Breast epithelium (tissue), 3 donors: ENCODE data around the gene DHRS11.

ENCODE experiments used
- POLR2A ChIP-seq: fragments of 450-650 bp; IDR thresholded peaks from one replicate; pipeline ENCODE4 v1.6.1; 2016; ENCODE audit warnings: antibody characterized with exemption, mild to moderate bottlenecking, moderate library complexity
- TF ChIP-seq, protein P1 (sequence below), 3 donors: fragments of 450-650 bp; IDR thresholded peaks; one replicate each; pipeline ENCODE4 v1.5.1; 2016 to 2017; ENCODE audit warnings: antibody characterized with exemption in 3 of 3, mild to moderate bottlenecking in 3 of 3, moderate library complexity in 3 of 3

DNA sequence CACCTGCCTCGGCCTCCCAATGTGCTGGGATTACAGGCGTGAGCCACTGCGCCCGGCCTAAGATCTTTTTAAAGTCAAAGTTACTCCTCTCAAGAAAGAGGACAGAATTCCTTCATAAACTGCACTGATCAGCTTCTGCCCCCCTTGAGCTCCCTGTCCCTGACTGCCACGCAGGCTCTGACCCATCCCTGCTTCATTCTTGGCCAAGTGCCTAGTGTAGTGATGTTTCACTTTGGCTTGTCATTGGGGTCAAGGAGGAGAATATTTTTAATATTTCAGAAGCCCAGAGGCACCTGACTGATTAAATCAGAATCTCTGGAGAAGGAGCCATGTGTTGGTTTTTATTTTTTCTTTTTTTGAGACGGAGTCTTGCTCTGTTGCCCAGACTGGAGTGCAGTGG lies 18.8 kb downstream of the DHRS11 start:
- TF ChIP-seq, protein P1, sequence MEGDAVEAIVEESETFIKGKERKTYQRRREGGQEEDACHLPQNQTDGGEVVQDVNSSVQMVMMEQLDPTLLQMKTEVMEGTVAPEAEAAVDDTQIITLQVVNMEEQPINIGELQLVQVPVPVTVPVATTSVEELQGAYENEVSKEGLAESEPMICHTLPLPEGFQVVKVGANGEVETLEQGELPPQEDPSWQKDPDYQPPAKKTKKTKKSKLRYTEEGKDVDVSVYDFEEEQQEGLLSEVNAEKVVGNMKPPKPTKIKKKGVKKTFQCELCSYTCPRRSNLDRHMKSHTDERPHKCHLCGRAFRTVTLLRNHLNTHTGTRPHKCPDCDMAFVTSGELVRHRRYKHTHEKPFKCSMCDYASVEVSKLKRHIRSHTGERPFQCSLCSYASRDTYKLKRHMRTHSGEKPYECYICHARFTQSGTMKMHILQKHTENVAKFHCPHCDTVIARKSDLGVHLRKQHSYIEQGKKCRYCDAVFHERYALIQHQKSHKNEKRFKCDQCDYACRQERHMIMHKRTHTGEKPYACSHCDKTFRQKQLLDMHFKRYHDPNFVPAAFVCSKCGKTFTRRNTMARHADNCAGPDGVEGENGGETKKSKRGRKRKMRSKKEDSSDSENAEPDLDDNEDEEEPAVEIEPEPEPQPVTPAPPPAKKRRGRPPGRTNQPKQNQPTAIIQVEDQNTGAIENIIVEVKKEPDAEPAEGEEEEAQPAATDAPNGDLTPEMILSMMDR (IDR thresholded peaks at IDR 0.05) = no peak
- no peak for TF ChIP-seq POLR2A
